Endometrial microvascular endothelial cells (primary cell): ENCODE data around the gene ARHGAP36. TPM values are rescaled to one million over a fixed set of nuclear protein-coding genes. Genes with fewer than 3 reads are reported as not detected.

ENCODE experiments used
- in situ Hi-C: cut with HindIII; loops from 2 replicates; pipeline ENCODE4 v1.10.0; 2017; ENCODE audit warnings: low sequenced_read_pairs, low pct_unique_long_range_greater_than_20kb; ENCODE audit errors: inconsistent ontology term
- total RNA-seq: library from RNA; depleted of rRNA; stranded (reverse); fragments of >200 nt; gene quantifications from one replicate; pipeline ENCODE4 v1.2.3, GENCODE V29; 2015; ENCODE audit errors: inconsistent ontology term

The ARHGAP36 gene
- total RNA-seq = not detected

GRCh38 chrX:131058136-131058868 is at the start of gene ARHGAP36:
Gene ARHGAP36 (plus strand): TSS chrX:131058346. CDS start chrX:131081666, 23,320 bp downstream.
- in situ Hi-C loops = no loop called here

- in situ Hi-C loops = no loop called here
Observed at GRCh38 chrX:131010186-131010585, 48.0 kb upstream of the ARHGAP36 start.

GRCh38 chrX:131025336-131025735 is 32.8 kb upstream of the ARHGAP36 start:
- in situ Hi-C loops = no loop called here

GRCh38 chrX:131032354-131033230 is 25.6 kb upstream of the ARHGAP36 start:
- in situ Hi-C loops = no loop called here

GRCh38 chrX:131034063-131034462 is 24.1 kb upstream of the ARHGAP36 start:
- in situ Hi-C loops = no loop called here

GRCh38 chrX:131040781-131041180 is 17.4 kb upstream of the ARHGAP36 start:
- in situ Hi-C loops = no loop called here

GRCh38 chrX:131041667-131042066 is 16.5 kb upstream of the ARHGAP36 start:
- in situ Hi-C loops = no loop called here

GRCh38 chrX:131045726-131046125 is 12.4 kb upstream of the ARHGAP36 start:
- in situ Hi-C loops = no loop called here

GRCh38 chrX:131046596-131046995 is 11.6 kb upstream of the ARHGAP36 start:
- in situ Hi-C loops = no loop called here

GRCh38 chrX:131047180-131047579 is 11.0 kb upstream of the ARHGAP36 start:
- in situ Hi-C loops = no loop called here

- in situ Hi-C loops = no loop called here
Observed at GRCh38 chrX:131053076-131053475, 5.1 kb upstream of the ARHGAP36 start.

- in situ Hi-C loops = no loop called here
Observed at GRCh38 chrX:131054906-131055305, 3.2 kb upstream of the ARHGAP36 start.

GRCh38 chrX:131057706-131058105 is 440 bp upstream of the ARHGAP36 start:
- in situ Hi-C loops = no loop called here

GRCh38 chrX:131059246-131059645 is 1.1 kb downstream of the ARHGAP36 start:
- in situ Hi-C loops = no loop called here

- in situ Hi-C loops = no loop called here
Observed at GRCh38 chrX:131060147-131060546, 2.0 kb downstream of the ARHGAP36 start.

GRCh38 chrX:131061306-131061705 is 3.2 kb downstream of the ARHGAP36 start:
- in situ Hi-C loops = no loop called here

- in situ Hi-C loops = no loop called here
Observed at GRCh38 chrX:131063613-131064012, 5.5 kb downstream of the ARHGAP36 start.

- in situ Hi-C loops = no loop called here
Observed at GRCh38 chrX:131066237-131066636, 8.1 kb downstream of the ARHGAP36 start.

- in situ Hi-C loops = no loop called here
Observed at GRCh38 chrX:131067216-131067615, 9.1 kb downstream of the ARHGAP36 start.
